Ramos (cell line): ENCODE results near the gene CAMK2G.
"Not testable (repeated sequence)": the region's sequence is repeated elsewhere in the genome, so short reads cannot be mapped to it uniquely, and the experiment has no call there.

Experiments
- in situ Hi-C: fragments of 300-500 bp; cut with MboI; formaldehyde crosslinking; loops from one replicate; pipeline ENCODE4 v1.14.3; 2022; ENCODE audit warnings: low sequenced_read_pairs; ENCODE audit not compliant: unreplicated experiment

CAMK2G gene

DNA sequence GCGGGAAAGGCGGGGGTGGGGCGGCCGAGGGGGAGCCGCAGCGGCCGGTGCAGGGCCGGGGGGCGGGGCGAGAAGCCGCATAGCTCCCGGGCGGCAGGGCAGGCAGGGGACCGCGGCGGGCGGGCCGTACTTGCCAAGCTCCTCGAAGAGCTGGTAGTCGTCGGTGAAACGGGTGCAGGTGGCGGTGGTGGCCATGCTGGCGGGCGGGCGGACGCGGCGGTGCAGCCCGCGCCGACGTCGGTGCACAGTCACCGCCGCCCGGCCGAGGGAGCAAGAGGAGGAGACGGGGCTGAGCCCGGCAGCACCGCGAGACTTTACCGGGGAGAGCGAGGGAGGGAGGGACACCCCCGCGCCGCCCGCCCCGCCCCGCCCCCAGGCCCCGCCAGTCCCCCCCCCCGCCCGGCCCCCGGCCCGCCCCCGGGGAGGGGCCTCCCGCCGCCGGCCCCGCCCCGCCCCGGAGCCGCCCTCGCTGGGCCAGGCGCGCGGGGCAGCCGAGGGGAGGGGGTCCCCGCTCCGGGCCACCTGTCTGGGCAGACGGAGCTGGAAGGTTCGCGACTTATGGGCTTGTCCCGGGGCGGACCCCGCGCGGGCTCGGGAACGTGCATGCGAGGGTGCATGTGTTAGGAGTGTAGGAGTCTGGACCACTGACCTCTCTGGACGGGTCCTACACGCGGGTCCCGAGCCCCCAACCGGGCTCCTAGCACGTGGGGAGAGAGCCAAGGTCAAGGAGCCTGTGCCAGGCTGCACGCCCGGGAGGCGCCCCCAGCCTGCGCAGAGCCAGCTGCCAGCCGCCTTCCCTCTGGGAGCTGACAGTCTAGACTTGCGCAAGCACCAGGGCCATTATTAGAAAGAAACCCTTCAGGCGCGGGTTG lies at the start of gene CAMK2G:
CAMK2G (minus strand) TSS at position 289 of the 872 bp plus-strand sequence; CDS start at position 195, 94 bp downstream.
- in situ Hi-C loops: no loop called here

DNA sequence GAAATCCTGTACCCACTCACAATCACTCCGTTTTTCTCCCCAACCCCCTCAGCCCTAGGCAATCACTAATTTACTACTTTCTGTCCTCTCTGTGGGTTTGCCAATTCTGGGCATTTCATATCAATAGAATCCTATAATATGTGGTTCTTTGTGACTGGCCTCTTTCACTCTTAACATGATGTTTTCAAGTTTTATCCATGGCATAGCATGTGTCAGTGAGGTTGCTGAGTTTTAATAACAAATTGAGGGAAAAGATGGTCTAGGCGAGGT lies 48.4 kb upstream of the CAMK2G start:
- in situ Hi-C loops: no loop called here

DNA sequence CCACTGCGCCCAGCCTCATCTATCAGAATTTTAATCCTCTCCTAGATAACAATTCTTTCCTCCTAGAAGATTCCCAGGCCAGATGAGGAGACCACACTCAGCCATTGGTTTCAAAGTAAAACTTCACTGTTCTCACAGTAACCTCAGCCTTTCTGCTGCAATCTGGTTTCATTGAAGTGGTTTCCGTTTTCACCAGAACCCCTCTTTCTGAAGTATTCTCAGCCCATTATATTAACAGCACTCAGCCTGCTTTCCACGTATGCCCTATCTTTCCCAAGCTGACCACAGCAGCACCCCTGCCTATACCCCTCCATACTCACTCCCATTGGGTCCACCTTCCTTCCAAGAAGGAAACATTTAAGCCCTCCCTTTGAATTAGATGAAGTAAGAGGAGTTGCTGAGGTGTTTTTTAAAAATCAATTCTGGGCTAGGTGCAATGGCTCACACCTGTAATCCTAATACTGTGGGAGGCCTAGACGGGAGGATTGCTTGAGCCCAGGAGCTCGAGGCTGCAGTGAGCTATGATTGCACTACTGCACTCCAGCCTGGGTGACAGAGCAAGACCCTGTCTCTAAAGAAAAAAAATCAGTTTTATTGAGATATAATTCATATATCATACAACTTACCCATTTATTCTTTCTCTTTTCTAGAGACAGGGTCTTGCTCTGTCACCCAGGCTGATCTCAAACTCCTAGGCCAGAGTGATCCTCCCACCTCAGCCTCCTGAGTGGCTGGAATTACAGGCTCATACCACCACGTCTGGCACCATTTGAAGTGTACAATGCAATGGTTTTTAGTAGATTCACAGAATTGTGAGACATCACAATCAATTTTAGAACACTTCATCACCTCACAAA lies 47.9 kb upstream of the CAMK2G start:
- in situ Hi-C loops: no loop called here

DNA sequence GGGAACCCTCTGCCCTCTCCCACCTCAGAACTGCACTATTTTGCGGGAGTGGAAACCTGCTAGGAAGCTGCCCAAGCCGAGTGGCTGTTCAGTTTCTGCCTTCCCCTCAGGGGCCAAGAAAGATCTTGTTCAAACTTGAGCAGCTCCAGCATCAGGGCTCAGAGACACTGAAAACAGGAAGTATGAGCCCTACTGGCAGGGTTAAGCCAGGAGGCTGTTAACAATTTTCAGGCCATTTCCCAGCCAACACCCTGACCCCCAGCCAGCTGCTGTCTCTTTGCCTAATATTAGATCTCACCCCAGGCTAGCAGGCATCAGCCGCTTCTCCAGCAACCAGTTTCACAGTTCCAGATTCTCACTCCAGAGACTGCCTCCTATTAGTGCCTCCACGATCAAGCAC lies 45.7 kb upstream of the CAMK2G start:
- in situ Hi-C loops: no loop called here

DNA sequence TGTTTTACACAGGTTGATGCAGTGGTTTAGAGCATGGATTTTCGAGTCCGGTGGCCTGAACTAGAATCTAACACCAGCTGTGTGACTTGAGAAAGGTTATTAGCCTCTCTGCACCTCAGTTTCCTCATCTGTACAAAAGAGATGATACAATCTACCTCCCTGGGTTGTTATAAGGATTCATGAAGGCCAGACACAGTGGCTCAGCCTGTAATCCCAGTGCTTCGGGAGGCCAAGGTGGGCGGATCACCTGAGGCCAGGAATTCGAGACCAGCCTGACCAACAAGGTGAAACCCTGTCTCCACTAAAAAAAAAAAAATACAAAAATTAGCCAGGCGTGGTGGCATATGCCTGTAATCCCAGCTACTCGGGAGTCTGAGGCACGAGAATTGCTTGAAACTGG lies 45.1 kb upstream of the CAMK2G start:
- in situ Hi-C loops: not testable (repeated sequence)

DNA sequence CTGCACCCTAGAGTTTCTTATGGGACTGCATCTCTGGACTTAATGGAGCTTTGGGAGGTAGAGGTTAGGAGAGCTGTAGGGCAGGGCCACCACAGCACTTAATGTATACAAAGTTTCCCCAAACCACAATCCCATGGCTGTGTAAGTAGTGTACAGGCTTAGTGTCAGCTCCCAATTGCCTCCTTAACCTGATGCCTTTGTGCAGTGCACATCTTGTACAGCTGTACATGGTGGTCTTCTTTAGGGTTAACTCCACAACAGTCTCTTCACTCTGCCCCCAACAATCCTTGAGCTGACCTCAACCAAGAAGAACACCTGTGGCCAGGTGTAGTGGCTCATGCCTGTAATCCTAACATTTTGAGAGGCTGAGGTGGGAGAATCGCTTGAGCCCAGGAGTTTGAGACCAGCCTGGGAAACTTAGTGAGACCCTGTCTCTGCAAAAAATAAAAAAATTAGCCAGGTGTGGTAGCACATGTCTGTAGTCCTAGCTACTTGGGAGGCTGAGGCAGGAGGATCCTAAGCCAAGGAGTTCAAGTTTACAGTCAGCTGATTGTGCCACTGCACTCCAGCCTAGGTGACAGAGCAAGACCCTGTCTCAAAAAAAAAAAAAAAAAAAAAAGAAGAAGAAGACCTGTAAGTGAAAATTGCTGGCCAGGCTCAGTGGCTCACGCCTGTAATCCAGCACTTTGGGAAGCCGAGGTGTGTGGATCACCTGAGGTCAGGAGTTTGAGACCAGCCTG lies 43.4 kb upstream of the CAMK2G start:
- in situ Hi-C loops: no loop called here

DNA sequence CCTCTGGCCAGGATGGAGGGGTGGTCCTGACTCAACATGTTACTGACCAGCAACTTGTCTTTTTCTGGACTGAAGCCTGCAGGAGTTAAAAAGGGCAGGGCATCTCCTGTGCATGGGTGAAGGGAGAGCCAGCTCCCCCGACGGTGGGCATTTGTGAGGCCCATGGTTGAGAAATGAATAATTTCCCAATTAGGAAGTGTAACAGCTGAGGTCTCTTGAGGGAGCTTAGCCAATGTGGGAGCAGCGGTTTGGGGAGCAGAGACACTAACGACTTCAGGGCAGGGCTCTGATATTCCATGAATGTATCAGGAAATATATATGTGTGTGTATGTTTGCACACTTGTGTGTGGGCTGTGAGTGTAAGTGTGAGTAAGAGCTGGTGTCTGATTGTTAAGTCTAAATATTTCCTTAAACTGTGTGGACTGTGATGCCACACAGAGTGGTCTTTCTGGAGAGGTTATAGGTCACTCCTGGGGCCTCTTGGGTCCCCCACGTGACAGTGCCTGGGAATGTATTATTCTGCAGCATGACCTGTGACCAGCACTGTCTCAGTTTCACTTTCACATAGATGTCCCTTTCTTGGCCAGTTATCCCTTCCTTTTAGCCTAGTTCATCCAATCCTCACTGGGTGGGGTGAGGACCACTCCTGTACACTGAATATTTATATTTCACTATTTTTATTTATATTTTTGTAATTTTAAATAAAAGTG lies 42.6 kb upstream of the CAMK2G start:
- in situ Hi-C loops: no loop called here

DNA sequence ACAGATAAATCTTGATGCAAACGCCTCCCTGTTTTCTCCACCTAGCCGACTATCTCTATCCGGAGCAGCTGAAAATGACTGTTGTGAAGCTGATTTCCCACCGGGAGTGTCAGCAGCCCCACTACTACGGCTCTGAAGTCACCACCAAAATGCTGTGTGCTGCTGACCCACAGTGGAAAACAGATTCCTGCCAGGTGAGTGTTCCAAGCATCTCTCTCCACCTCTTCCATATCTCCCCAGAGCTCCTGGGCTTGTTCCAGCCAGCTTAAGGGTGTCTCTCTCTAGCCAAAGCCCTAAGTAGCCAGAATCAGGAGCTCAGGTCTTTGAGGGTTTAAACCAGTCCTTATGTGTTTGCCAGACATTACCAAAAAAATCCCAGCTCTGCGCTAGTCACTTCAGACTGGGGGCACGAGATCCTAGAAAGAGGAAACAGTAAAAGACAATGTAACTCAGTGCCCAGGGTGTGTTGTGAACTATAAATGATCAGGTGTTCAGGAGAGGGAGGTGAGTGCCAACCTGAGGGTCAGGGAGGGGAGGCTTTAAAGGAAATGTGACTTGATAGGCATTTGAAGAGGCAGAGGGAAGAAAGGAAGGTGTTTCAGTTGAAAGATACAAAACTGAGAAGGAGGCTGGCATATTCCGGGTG lies 41.0 kb upstream of the CAMK2G start:
- in situ Hi-C loops: no loop called here

DNA sequence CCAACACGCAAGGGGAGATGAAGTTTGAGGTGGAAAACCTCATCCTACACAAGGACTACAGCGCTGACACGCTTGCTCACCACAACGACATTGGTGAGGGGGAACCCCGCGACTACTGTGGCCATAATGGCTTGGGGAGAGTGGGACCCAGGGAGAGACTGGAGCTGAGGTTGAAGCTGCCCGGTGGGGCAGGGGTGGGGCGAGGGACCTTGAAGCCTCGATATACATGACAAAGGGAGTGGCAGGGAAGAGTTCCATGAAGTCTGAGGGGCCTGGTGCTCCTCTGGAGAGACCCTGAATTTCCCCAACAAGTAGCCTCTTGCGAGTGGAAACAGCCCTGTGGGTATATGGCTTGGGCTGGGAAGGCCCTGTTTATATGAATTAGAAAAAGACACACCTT lies 39.7 kb upstream of the CAMK2G start:
- in situ Hi-C loops: no loop called here

DNA sequence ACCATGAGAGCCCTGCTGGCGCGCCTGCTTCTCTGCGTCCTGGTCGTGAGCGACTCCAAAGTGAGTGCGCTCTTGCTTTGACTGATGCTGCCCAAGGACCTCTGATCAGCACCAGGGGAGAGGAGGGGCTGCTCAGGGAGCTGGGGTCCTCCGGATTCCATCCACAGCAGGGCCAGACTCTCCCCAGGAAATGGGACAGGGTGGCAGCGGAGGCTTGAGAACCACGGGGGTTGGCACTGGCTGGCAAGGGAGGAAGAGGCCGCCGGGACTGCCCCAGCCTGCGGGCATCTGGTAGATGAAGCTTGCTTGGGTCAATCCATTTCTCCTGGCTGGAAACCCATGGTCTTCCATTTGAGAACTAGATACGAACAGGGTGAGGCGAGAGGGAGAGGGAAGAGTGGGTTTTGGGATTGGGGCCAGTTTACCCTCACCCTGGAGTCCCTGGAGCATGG lies 37.2 kb upstream of the CAMK2G start:
- in situ Hi-C loops: no loop called here

DNA sequence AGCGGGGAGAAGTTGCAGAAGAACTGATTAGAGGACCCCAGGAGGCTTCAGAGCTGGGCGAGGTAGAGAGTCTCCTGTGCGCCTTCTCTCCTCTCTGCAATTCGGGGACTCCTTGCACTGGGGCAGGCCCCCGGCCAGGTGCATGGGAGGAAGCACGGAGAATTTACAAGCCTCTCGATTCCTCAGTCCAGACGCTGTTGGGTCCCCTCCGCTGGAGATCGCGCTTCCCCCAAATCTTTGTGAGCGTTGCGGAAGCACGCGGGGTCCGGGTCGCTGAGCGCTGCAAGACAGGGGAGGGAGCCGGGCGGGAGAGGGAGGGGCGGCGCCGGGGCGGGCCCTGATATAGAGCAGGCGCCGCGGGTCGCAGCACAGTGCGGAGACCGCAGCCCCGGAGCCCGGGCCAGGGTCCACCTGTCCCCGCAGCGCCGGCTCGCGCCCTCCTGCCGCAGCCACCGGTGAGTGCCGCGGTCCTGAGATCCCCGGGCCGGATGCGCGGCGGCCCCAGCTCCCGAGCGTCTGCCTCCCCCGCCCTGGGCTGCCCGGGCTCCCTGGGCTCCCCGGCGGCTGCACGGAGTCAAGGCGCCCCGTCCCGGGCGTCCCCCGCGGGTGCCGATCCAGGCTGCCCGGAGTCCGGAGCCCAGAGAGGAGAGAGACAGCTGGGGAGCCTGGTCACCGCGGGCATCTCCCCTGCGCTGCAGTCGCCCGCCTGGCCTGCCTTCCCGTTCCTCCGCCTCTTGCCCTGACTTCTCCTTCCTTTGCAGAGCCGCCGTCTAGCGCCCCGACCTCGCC lies 36.6 kb upstream of the CAMK2G start, which contains the start of gene PLAU:
PLAU (plus strand) TSS at position 369 of the 789 bp plus-strand sequence. CDS start 424 bp downstream, outside the sequence.
- in situ Hi-C loops: no loop called here

DNA sequence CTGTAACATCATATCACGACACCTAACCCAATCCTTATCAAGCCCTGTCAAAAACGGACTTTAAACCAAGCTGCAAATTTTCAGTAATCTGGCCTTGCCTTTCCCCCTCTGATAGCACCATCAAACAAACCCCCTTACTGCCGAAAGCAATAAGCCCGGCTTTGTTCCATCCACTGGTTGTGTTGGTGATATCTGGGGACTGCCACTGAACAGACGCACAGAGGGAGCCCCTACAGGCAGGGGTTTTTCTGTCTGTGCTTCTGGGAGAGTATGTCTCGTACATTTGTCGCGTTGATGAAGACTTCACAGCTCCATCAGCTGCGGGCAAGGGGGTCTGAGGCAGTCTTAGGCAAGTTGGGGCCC lies 36.0 kb upstream of the CAMK2G start:
- in situ Hi-C loops: no loop called here

DNA sequence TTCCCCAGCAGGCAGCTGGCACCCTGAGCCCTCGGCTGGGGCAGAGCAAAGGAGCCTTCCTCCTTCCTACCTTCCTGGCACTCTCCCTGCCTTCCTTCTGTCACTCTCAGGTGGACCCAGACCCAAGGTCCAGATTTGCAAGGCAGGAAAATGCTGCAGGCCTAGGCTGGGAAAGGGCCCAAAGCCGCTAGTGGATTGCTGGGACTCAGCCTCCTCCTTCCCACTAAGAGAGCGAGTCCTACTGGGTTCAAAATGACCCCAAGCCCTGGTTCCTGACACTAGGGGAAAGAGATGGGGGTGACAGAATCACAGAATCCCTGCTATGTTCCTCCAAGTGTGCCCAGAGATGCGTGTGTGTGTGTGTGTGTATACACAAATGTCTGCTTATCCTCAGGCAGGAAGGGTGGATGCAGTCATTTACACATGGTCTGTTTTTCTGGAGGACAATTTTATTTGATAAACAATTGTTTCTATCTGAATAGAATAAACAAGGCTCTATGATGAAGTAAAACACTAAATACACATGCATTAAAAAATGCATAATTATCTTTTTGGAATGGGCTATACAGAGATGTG lies 35.3 kb upstream of the CAMK2G start:
- in situ Hi-C loops: no loop called here

DNA sequence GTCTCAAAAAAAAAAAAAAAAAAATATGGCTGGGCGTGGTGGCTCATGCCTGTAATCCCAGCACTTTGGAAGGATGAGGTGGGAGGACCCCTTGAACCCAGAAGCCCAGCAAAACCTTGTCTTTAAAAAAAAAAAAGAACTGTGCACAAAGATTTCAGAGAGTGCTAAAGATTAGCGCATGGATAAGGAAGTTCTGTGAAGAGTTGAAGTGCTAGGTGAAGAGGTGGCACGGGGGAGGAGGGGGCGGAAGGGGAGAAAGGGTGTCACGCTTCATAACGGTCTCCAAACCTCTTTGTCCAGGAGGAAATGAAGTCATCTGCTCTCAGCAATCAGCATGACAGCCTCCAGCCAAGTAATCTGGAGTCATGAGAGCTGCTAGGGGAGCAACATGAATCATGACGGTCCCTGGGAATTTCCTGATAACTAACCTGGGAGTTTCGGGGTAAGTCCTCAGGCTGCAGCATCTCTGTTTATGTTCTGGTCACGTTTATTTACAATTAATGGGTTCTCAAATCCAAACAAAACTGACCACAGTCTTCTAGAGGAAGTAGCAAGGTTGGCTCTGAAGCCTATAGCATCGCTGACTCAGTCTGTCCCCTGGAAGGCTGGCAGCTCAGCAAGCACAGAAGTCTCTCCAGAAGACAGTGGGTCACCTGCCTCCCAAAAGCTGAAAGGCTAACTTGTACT lies 34.6 kb upstream of the CAMK2G start:
- in situ Hi-C loops: no loop called here

DNA sequence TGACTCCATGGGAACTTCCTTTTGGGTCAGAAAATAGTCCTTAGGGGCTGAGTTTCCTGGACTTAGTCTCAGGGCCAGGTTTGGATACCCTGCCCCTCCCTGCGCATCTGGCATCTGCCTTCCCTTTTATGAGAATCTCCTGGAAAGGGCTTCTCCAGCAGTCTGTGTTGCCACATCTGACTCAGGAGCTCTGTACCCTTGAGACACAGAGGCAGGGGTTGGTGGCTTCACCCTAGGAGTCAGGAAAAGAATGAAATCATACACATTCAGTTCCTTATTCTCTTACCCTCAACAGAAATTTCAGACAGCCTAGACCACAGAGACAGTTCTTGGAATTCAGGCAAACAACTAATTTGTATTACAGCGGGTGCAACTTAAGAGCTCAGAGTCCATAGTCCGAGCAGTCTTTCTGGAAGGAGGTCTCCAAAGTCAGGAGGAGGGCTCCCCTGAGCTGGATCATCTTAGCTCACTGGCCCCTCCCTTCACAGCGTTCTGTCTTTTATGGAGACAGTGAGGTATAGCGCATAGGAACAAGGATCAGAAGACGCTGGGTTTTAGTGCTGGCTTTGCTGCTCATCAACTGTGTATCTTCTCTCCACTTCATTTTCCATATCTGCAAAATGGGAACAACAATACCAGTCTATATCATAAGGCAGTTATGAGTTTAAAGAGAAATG lies 33.6 kb upstream of the CAMK2G start:
- in situ Hi-C loops: no loop called here

DNA sequence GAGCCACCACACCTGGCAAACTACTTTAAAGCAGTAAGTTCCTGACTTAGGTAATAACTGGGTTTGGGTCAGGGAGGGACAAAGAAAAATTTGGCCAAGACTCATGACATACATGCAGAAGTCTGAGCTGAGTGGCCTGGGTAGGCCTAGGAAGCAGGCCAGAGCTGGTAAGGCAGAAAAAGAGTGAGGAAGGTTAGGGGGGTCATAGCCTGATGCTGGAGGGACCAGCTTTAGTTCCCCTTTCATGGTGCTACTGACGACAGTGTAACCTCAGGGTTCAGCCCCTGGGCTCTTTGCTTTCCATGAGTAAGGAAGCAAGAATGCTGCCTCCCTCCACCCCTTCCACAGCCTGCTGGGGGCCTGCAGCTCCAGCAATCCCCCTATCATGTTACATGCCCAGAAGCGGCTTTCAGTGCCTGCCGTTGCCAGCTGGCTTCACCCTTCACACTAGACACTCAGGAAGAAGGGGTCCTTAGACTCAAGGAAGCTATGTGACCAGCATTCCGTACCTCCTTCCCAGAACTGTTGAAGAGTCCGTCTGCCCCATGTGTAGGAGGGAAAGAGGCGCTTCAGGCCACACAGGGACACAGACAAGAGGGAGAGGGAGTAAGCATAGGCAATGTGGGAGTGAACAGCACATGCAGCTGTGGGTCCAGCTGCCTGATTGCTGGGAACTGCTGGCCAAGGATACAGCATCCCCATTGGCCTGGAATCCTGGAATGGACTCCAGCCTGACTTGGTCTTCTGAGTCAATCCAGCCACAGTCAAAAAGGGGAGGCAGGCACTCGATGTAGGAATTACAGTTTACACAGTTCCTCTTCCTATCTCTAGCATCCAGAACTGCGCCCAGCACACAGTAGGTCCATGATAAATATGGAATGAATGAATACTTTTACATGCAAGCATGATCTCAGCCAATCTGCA lies 32.4 kb upstream of the CAMK2G start:
- in situ Hi-C loops: no loop called here
